ENCODE measurements around the gene KIRREL1. TPM values are rescaled to one million over a fixed set of nuclear protein-coding genes. Genes with fewer than 3 reads are reported as not detected.

KIRREL1 gene
- total and polyA plus RNA-seq, 2 of the 13 experiments (the other 11 are each of a cell fraction or from before 2014, with no cell fraction given), result 0.02 to 0.03 TPM

DNA sequence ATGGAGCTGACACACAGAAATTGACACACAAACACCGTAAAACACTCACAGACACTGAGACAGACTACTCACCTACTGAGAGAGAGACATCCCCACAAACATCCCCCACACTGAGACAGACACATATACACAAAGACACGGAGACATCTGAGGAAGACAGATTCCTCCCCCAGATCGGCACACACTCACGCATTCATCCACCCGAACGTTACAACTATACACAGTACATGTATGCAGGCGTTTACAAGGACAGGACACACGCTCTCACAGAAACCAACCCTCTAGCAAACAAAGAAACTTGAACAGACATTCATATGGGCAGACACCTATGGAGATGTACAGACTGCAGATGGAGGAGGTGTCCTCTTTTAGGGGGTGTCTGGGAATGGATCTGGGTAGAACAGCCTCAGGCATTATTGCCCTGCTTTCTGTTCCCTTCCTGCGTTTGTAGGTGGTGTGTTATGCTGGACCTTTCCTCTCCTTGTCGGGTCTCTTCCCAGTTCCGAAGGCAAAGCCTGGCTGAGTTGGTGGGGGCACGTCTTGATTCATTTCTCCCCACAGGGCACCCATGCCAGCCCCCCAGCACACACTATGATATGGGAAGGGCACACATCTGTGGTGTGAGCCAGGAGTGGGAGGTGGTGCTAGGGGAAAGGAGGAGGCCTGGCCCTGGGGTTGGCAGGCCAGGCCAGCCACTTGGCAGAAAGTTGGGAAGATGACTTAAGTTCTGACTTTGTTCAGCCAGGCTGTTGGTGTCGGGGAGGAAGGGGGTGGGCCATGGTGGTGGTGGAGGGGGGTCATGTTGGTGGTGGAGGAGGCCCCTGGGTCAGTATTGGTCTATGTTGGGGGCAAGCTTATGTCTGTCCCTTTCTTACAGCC is 1.5 kb downstream of the KIRREL1 start:
- no peak overlapping the region for H2AFZ ChIP-seq (ENCODE audit: low read length)
- DNase-seq (ENCODE audit: low spot score) (no peak), FAIRE-seq (no peak), ATAC-seq (no peak)
- H3K4me2 ChIP-seq (ENCODE audit: low read depth, low read length), result no peak overlapping the region
- no peaks in the 10 kb centered on the region for H4K20me1 ChIP-seq (ENCODE audit: insufficient read depth, low read length)
- H3K36me3 ChIP-seq (replicated peaks in 1 of 2; ENCODE audit: control insufficient read depth in 1 of 2, insufficient read depth in 2 of 2, low read length in 2 of 2), result no peaks in the 10 kb centered on the region
- in situ Hi-C loops (cut with HindIII; ENCODE audit: extremely low pct_ligation_motif_present, low pct_unique_long_range_greater_than_20kb) (loop anchor here (10.0 kb wide), 1 partner anchor 90 kb away; no protein-coding TSS in a partner anchor), intact Hi-C loops (cut with micrococcal nuclease; ENCODE audit: unreplicated experiment) (no loop called here)
- no peak overlapping the region for H3K9ac ChIP-seq (ENCODE audit: insufficient read depth, low read depth, low read length)
- ChIA-PET CTCF (ENCODE audit: low intra/inter-chr PET ratio, low total read pairs) (no interaction called here), POLR2A (no interaction called here)
- H3K27me3 ChIP-seq (ENCODE audit: control insufficient read depth in 1 of 2, insufficient read depth in 2 of 2, low read length in 2 of 2), result peaks cover 0 to 19% of the 10 kb centered on the region in 2 experiments; a peak in 2 of 5 replicates
- no peaks in the 10 kb centered on the region for H3K79me2 ChIP-seq (ENCODE audit: insufficient read depth, low read length)
- TF ChIP-seq, protein P1, sequence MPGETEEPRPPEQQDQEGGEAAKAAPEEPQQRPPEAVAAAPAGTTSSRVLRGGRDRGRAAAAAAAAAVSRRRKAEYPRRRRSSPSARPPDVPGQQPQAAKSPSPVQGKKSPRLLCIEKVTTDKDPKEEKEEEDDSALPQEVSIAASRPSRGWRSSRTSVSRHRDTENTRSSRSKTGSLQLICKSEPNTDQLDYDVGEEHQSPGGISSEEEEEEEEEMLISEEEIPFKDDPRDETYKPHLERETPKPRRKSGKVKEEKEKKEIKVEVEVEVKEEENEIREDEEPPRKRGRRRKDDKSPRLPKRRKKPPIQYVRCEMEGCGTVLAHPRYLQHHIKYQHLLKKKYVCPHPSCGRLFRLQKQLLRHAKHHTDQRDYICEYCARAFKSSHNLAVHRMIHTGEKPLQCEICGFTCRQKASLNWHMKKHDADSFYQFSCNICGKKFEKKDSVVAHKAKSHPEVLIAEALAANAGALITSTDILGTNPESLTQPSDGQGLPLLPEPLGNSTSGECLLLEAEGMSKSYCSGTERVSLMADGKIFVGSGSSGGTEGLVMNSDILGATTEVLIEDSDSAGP (CRISPR knock-in tag; IDR thresholded peaks at IDR 0.05; ENCODE audit: borderline replicate concordance), result no peak
- no peak for TF ChIP-seq SPEN (CRISPR knock-in tag; IDR thresholded peaks at IDR 0.05; ENCODE audit: low read depth)
- TF ChIP-seq NRL (CRISPR knock-in tag; IDR thresholded peaks at IDR 0.05; ENCODE audit: borderline replicate concordance), result no peak
- TF ChIP-seq SOX6 (IDR thresholded peaks at IDR 0.05), result no peak
- TF ChIP-seq SOX6 (CRISPR knock-in tag; IDR thresholded peaks at IDR 0.05), result no peak
- TF ChIP-seq HNF4G (IDR thresholded peaks at IDR 0.05; ENCODE audit: borderline replicate concordance, low read depth, low read length), result no peak
- TF ChIP-seq HNF4G (CRISPR knock-in tag; IDR thresholded peaks at IDR 0.05; ENCODE audit: borderline replicate concordance, low read depth), result no peak
- TF ChIP-seq, protein P2, sequence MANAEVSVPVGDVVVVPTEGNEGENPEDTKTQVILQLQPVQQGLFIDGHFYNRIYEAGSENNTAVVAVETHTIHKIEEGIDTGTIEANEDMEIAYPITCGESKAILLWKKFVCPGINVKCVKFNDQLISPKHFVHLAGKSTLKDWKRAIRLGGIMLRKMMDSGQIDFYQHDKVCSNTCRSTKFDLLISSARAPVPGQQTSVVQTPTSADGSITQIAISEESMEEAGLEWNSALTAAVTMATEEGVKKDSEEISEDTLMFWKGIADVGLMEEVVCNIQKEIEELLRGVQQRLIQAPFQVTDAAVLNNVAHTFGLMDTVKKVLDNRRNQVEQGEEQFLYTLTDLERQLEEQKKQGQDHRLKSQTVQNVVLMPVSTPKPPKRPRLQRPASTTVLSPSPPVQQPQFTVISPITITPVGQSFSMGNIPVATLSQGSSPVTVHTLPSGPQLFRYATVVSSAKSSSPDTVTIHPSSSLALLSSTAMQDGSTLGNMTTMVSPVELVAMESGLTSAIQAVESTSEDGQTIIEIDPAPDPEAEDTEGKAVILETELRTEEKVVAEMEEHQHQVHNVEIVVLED (CRISPR knock-in tag; IDR thresholded peaks at IDR 0.05; ENCODE audit: borderline replicate concordance), result no peak
- TF ChIP-seq, protein P3, sequence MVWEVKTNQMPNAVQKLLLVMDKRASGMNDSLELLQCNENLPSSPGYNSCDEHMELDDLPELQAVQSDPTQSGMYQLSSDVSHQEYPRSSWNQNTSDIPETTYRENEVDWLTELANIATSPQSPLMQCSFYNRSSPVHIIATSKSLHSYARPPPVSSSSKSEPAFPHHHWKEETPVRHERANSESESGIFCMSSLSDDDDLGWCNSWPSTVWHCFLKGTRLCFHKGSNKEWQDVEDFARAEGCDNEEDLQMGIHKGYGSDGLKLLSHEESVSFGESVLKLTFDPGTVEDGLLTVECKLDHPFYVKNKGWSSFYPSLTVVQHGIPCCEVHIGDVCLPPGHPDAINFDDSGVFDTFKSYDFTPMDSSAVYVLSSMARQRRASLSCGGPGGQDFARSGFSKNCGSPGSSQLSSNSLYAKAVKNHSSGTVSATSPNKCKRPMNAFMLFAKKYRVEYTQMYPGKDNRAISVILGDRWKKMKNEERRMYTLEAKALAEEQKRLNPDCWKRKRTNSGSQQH (CRISPR knock-in tag; IDR thresholded peaks at IDR 0.05; ENCODE audit: low read depth), result no peak
- no peak for TF ChIP-seq TBP (CRISPR knock-in tag; IDR thresholded peaks at IDR 0.05)
- TF ChIP-seq NFKB2 (CRISPR knock-in tag; IDR thresholded peaks at IDR 0.05; ENCODE audit: borderline replicate concordance), result no peak
- no peak for TF ChIP-seq ZBTB1 (CRISPR knock-in tag; IDR thresholded peaks at IDR 0.05; ENCODE audit: borderline replicate concordance)
- WGBS (ENCODE audit: low lambda C conversion rate), result 69% methylated on average over 9 of the region's 13 CpGs
- no peak overlapping the region for H3K4me3 ChIP-seq (replicated peaks in 1 of 3; ENCODE audit: insufficient read depth in 1 of 3, low read depth in 2 of 3, low read length in 3 of 3)
- BruUV-seq (replicated peaks), result no TSS peak
- no peaks in the 10 kb centered on the region for H3K4me1 ChIP-seq (ENCODE audit: insufficient read depth, low read length)
- H3K27ac ChIP-seq (ENCODE audit: extremely low read length, insufficient read depth, low read length), result no peak overlapping the region
- no peaks in the 10 kb centered on the region for H3K9me3 ChIP-seq (ENCODE audit: low read length)

All from HepG2 (cell line).